HUDEP-2 (cell line): ENCODE data around the gene ELP1.
"Not testable (repeated sequence)": the region's sequence is repeated elsewhere in the genome, so short reads cannot be mapped to it uniquely, and the experiment has no call there.

Source experiments
- DNase-seq, 76 experiments: peaks; one replicate each; lab custom pipeline; 2025; ENCODE audit not compliant: unreplicated experiment in 76 of 76; lab: John Stamatoyannopoulos, UW

The ELP1 gene

GRCh38 chr9:108854641-108855528, 79.0 kb downstream of the ELP1 start:
- no peak for DNase-seq

GRCh38 chr9:108854094-108854493, 79.8 kb downstream of the ELP1 start:
- DNase-seq = no peak

GRCh38 chr9:108852079-108852478, 81.8 kb downstream of the ELP1 start:
- DNase-seq = no peak

GRCh38 chr9:108851138-108851537, 82.8 kb downstream of the ELP1 start:
- DNase-seq = no peak

- DNase-seq = peak in 1 of 76 experiments; percentile 6
Measured at GRCh38 chr9:108850293-108850897, 83.5 kb downstream of the ELP1 start.

- not testable (repeated sequence) for DNase-seq
Measured at GRCh38 chr9:108848296-108848695, 85.6 kb downstream of the ELP1 start.

- DNase-seq = no peak
Measured at GRCh38 chr9:108845947-108846346, 88.0 kb downstream of the ELP1 start.

GRCh38 chr9:108845507-108845906, 88.4 kb downstream of the ELP1 start:
- DNase-seq = no peak

GRCh38 chr9:108844856-108845255, 89.1 kb downstream of the ELP1 start:
- DNase-seq = no peak

GRCh38 chr9:108844391-108844790, 89.5 kb downstream of the ELP1 start:
- no peak for DNase-seq

- no peak for DNase-seq
Measured at GRCh38 chr9:108842610-108843295, 91.2 kb downstream of the ELP1 start.

GRCh38 chr9:108839561-108839960, 94.4 kb downstream of the ELP1 start:
- not testable (repeated sequence) for DNase-seq

- no peak for DNase-seq
Measured at GRCh38 chr9:108838017-108838416, 95.9 kb downstream of the ELP1 start.

GRCh38 chr9:108837530-108837929, 96.4 kb downstream of the ELP1 start:
- DNase-seq = no peak

- no peak for DNase-seq
Measured at GRCh38 chr9:108836781-108837180, 97.1 kb downstream of the ELP1 start.

- no peak for DNase-seq
Measured at GRCh38 chr9:108836319-108836718, 97.6 kb downstream of the ELP1 start.

GRCh38 chr9:108835831-108836230, 98.1 kb downstream of the ELP1 start:
- no peak for DNase-seq

GRCh38 chr9:108834959-108835665, 98.8 kb downstream of the ELP1 start:
- no peak for DNase-seq

- DNase-seq = no peak
Measured at GRCh38 chr9:108832179-108832500, 101.8 kb downstream of the ELP1 start.

GRCh38 chr9:108831496-108832178, 102.3 kb downstream of the ELP1 start:
- DNase-seq = no peak
